Urothelium cell line (cell line): ENCODE results near the gene EVA1C.
"Not testable (repeated sequence)": the region's sequence is repeated elsewhere in the genome, so short reads cannot be mapped to it uniquely, and the experiment has no call there.

Source experiments
- DNase-seq: peaks from one replicate; pipeline ENCODE4 v3.0.0; 2011; ENCODE audit warnings: low spot score, mixed read lengths
- FAIRE-seq: peaks from 2 replicates; lab custom pipeline; 2011; peaks lifted over from hg19 to GRCh38; lab: Jason Lieb, UNC

The EVA1C gene

GRCh38 chr21:32523988-32524719, 111.6 kb downstream of the EVA1C start:
- DNase-seq, result peak; percentile 29

GRCh38 chr21:32525282-32525681, 112.8 kb downstream of the EVA1C start:
- FAIRE-seq, result no peak
- DNase-seq, result no peak

More at GRCh38 chr21:32523988-32524719, 111.6 kb downstream of the EVA1C start:
- FAIRE-seq, result no peak

- FAIRE-seq, result no peak
- no peak for DNase-seq
Measured at GRCh38 chr21:32529679-32530078, 117.2 kb downstream of the EVA1C start.

GRCh38 chr21:32530809-32531208, 118.3 kb downstream of the EVA1C start:
- FAIRE-seq, DNase-seq: not testable (repeated sequence)

- not testable (repeated sequence) for DNase-seq, FAIRE-seq
Measured at GRCh38 chr21:32531561-32531960, 119.1 kb downstream of the EVA1C start.

- DNase-seq, result no peak
- no peak for FAIRE-seq
Measured at GRCh38 chr21:32532636-32533035, 120.1 kb downstream of the EVA1C start.

- no peak for DNase-seq
- no peak for FAIRE-seq
Measured at GRCh38 chr21:32533053-32533452, 120.5 kb downstream of the EVA1C start.

- FAIRE-seq, result no peak
Measured at GRCh38 chr21:32533611-32534010, 121.1 kb downstream of the EVA1C start.

GRCh38 chr21:32534113-32534512, 121.6 kb downstream of the EVA1C start:
- FAIRE-seq, result no peak
- DNase-seq, result no peak

More at GRCh38 chr21:32533611-32534010, 121.1 kb downstream of the EVA1C start:
- DNase-seq, result no peak

GRCh38 chr21:32535612-32536011, 123.1 kb downstream of the EVA1C start:
- FAIRE-seq, result no peak
- DNase-seq, result no peak

GRCh38 chr21:32537569-32537881, 125.0 kb downstream of the EVA1C start:
- no peak for DNase-seq
- FAIRE-seq, result no peak

GRCh38 chr21:32538147-32538792, 125.8 kb downstream of the EVA1C start:
- DNase-seq, result no peak
- FAIRE-seq, result no peak

- no peak for FAIRE-seq
- no peak for DNase-seq
Measured at GRCh38 chr21:32539378-32539777, 126.9 kb downstream of the EVA1C start.

GRCh38 chr21:32543056-32543455, 130.6 kb downstream of the EVA1C start:
- not testable (repeated sequence) for DNase-seq, FAIRE-seq

GRCh38 chr21:32543975-32544374, 131.5 kb downstream of the EVA1C start:
- FAIRE-seq (no peak), DNase-seq (no peak)

- FAIRE-seq (no peak), DNase-seq (no peak)
Measured at GRCh38 chr21:32544697-32545096, 132.2 kb downstream of the EVA1C start.

- no peak for FAIRE-seq
- DNase-seq, result no peak
Measured at GRCh38 chr21:32545948-32546441, 133.5 kb downstream of the EVA1C start.

GRCh38 chr21:32547018-32547417, 134.5 kb downstream of the EVA1C start:
- FAIRE-seq, result no peak
- no peak for DNase-seq

GRCh38 chr21:32548978-32549377, 136.5 kb downstream of the EVA1C start:
- no peak for FAIRE-seq
- DNase-seq, result no peak

- DNase-seq (no peak), FAIRE-seq (no peak)
Measured at GRCh38 chr21:32549440-32549839, 136.9 kb downstream of the EVA1C start.

- FAIRE-seq, result no peak
Measured at GRCh38 chr21:32549886-32550285, 137.4 kb downstream of the EVA1C start.

More at GRCh38 chr21:32549886-32550285, 137.4 kb downstream of the EVA1C start:
- no peak for DNase-seq
